ENCODE data around the gene LALBA. TPM values are rescaled to one million over a fixed set of nuclear protein-coding genes. Genes with fewer than 3 reads are reported as not detected.

LALBA gene
- total and polyA plus RNA-seq, 2 of the 13 experiments (the other 11 are each of a cell fraction or from before 2014, with no cell fraction given) = not detected

DNA sequence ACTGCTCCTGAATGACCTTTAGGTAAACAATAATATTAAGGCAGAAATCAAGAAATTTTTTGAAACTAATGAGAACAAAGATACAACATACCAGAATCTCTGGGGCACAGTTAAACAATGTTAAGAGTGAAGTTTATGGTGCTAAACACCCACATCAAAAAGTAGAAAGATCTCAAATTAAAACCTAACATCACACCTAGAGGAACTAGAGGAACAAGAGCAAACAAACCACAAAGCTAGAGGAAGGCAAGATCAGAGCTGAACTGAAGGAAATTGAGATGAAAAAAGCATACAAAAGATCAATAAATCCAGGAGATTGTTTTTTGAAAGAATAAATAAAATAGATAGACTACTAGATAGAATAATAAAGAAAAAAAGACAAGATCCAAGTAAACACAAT lies 37.2 kb downstream of the LALBA start:
- FAIRE-seq = no peak
- DNase-seq (ENCODE audit: low spot score) = no peak
- Histone ChIP-seq H3K4me1 (ENCODE audit: insufficient read depth, low read length) (no peaks in the 10 kb centered on the region), H4K20me1 (ENCODE audit: insufficient read depth, low read length) (no peaks in the 10 kb centered on the region), H2AFZ (ENCODE audit: low read length) (no peak overlapping the region), H3K4me2 (ENCODE audit: low read depth, low read length) (no peak overlapping the region), H3K27me3 (ENCODE audit: control insufficient read depth in 1 of 2, insufficient read depth in 2 of 2, low read length in 2 of 2) (peaks cover 4 to 15% of the 10 kb centered on the region in 2 experiments; a peak in 3 of 5 replicates), H3K4me3 (replicated peaks in 1 of 3; ENCODE audit: insufficient read depth in 1 of 3, low read depth in 2 of 3, low read length in 3 of 3) (no peak overlapping the region), H3K79me2 (ENCODE audit: insufficient read depth, low read length) (no peaks in the 10 kb centered on the region), H3K36me3 (replicated peaks in 1 of 2; ENCODE audit: control insufficient read depth in 1 of 2, insufficient read depth in 2 of 2, low read length in 2 of 2) (no peaks in the 10 kb centered on the region), H3K27ac (ENCODE audit: extremely low read length, insufficient read depth, low read length) (no peak overlapping the region), H3K9me3 (ENCODE audit: low read length) (no peaks in the 10 kb centered on the region), H3K9ac (ENCODE audit: insufficient read depth, low read depth, low read length) (no peak overlapping the region)
- in situ Hi-C loops (cut with HindIII; ENCODE audit: extremely low pct_ligation_motif_present, low pct_unique_long_range_greater_than_20kb) = no loop called here
- intact Hi-C loops (cut with micrococcal nuclease; ENCODE audit: unreplicated experiment) = no loop called here
- no peak for ATAC-seq
- no TSS peak for BruUV-seq (replicated peaks)
- CTCF ChIA-PET (ENCODE audit: low intra/inter-chr PET ratio, low total read pairs) = no interaction called here
- POLR2A ChIA-PET = no interaction called here
- TF ChIP-seq KDM5A (IDR thresholded peaks at IDR 0.05; ENCODE audit: borderline replicate concordance, low read length) (no peak), ZNF205 (CRISPR knock-in tag; IDR thresholded peaks at IDR 0.05) (no peak), ATRX (CRISPR knock-in tag; IDR thresholded peaks at IDR 0.05; ENCODE audit: borderline replicate concordance) (no peak), BRD4 (CRISPR knock-in tag; IDR thresholded peaks at IDR 0.05) (no peak), REL (CRISPR knock-in tag; conservative IDR thresholded peaks at IDR 0.05) (no peak), ZNF724P (CRISPR knock-in tag; IDR thresholded peaks at IDR 0.05; ENCODE audit: borderline replicate concordance) (no peak), ZNF672 (CRISPR knock-in tag; IDR thresholded peaks at IDR 0.05) (no peak), ZNF335 (CRISPR knock-in tag; IDR thresholded peaks at IDR 0.05) (no peak)
- TF ChIP-seq, protein P1, sequence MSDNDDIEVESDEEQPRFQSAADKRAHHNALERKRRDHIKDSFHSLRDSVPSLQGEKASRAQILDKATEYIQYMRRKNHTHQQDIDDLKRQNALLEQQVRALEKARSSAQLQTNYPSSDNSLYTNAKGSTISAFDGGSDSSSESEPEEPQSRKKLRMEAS (IDR thresholded peaks at IDR 0.05) = no peak
- TF ChIP-seq, protein P2, sequence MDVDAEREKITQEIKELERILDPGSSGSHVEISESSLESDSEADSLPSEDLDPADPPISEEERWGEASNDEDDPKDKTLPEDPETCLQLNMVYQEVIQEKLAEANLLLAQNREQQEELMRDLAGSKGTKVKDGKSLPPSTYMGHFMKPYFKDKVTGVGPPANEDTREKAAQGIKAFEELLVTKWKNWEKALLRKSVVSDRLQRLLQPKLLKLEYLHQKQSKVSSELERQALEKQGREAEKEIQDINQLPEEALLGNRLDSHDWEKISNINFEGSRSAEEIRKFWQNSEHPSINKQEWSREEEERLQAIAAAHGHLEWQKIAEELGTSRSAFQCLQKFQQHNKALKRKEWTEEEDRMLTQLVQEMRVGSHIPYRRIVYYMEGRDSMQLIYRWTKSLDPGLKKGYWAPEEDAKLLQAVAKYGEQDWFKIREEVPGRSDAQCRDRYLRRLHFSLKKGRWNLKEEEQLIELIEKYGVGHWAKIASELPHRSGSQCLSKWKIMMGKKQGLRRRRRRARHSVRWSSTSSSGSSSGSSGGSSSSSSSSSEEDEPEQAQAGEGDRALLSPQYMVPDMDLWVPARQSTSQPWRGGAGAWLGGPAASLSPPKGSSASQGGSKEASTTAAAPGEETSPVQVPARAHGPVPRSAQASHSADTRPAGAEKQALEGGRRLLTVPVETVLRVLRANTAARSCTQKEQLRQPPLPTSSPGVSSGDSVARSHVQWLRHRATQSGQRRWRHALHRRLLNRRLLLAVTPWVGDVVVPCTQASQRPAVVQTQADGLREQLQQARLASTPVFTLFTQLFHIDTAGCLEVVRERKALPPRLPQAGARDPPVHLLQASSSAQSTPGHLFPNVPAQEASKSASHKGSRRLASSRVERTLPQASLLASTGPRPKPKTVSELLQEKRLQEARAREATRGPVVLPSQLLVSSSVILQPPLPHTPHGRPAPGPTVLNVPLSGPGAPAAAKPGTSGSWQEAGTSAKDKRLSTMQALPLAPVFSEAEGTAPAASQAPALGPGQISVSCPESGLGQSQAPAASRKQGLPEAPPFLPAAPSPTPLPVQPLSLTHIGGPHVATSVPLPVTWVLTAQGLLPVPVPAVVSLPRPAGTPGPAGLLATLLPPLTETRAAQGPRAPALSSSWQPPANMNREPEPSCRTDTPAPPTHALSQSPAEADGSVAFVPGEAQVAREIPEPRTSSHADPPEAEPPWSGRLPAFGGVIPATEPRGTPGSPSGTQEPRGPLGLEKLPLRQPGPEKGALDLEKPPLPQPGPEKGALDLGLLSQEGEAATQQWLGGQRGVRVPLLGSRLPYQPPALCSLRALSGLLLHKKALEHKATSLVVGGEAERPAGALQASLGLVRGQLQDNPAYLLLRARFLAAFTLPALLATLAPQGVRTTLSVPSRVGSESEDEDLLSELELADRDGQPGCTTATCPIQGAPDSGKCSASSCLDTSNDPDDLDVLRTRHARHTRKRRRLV (CRISPR knock-in tag; IDR thresholded peaks at IDR 0.05) = no peak
- TF ChIP-seq, protein P3, sequence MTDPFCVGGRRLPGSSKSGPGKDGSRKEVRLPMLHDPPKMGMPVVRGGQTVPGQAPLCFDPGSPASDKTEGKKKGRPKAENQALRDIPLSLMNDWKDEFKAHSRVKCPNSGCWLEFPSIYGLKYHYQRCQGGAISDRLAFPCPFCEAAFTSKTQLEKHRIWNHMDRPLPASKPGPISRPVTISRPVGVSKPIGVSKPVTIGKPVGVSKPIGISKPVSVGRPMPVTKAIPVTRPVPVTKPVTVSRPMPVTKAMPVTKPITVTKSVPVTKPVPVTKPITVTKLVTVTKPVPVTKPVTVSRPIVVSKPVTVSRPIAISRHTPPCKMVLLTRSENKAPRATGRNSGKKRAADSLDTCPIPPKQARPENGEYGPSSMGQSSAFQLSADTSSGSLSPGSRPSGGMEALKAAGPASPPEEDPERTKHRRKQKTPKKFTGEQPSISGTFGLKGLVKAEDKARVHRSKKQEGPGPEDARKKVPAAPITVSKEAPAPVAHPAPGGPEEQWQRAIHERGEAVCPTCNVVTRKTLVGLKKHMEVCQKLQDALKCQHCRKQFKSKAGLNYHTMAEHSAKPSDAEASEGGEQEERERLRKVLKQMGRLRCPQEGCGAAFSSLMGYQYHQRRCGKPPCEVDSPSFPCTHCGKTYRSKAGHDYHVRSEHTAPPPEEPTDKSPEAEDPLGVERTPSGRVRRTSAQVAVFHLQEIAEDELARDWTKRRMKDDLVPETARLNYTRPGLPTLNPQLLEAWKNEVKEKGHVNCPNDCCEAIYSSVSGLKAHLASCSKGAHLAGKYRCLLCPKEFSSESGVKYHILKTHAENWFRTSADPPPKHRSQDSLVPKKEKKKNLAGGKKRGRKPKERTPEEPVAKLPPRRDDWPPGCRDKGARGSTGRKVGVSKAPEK (CRISPR knock-in tag; IDR thresholded peaks at IDR 0.05; ENCODE audit: borderline replicate concordance) = no peak
- TF ChIP-seq, protein P4, sequence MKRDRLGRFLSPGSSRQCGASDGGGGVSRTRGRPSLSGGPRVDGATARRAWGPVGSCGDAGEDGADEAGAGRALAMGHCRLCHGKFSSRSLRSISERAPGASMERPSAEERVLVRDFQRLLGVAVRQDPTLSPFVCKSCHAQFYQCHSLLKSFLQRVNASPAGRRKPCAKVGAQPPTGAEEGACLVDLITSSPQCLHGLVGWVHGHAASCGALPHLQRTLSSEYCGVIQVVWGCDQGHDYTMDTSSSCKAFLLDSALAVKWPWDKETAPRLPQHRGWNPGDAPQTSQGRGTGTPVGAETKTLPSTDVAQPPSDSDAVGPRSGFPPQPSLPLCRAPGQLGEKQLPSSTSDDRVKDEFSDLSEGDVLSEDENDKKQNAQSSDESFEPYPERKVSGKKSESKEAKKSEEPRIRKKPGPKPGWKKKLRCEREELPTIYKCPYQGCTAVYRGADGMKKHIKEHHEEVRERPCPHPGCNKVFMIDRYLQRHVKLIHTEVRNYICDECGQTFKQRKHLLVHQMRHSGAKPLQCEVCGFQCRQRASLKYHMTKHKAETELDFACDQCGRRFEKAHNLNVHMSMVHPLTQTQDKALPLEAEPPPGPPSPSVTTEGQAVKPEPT (CRISPR knock-in tag; IDR thresholded peaks at IDR 0.05; ENCODE audit: low read depth) = no peak
- TF ChIP-seq, protein P5, sequence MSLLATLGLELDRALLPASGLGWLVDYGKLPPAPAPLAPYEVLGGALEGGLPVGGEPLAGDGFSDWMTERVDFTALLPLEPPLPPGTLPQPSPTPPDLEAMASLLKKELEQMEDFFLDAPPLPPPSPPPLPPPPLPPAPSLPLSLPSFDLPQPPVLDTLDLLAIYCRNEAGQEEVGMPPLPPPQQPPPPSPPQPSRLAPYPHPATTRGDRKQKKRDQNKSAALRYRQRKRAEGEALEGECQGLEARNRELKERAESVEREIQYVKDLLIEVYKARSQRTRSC (CRISPR knock-in tag; IDR thresholded peaks at IDR 0.05; ENCODE audit: low read depth) = no peak

Data from HepG2 (cell line).